Effector CD8-positive, alpha-beta T cell (primary cell): ENCODE results near the gene ZNF680.
"Not testable (repeated sequence)": the region's sequence is repeated elsewhere in the genome, so short reads cannot be mapped to it uniquely, and the experiment has no call there.

Experiments
- DNase-seq: peaks from one replicate; lab custom pipeline; 2025; lab: John Stamatoyannopoulos, UW

Gene ZNF680

GRCh38 chr7:64557601-64558322, 5.1 kb downstream of the ZNF680 start:
- no peak for DNase-seq

GRCh38 chr7:64555046-64555445, 7.8 kb downstream of the ZNF680 start:
- DNase-seq: no peak

- not testable (repeated sequence) for DNase-seq
These were observed 8.7 kb downstream of the ZNF680 start for GRCh38 chr7:64554188-64554587.

GRCh38 chr7:64551375-64552142, 11.3 kb downstream of the ZNF680 start:
- no peak for DNase-seq

GRCh38 chr7:64544010-64544409, 18.9 kb downstream of the ZNF680 start:
- DNase-seq: no peak

- no peak for DNase-seq
These were observed 21.2 kb downstream of the ZNF680 start for GRCh38 chr7:64541438-64542359.

GRCh38 chr7:64533756-64534155, 29.1 kb downstream of the ZNF680 start:
- DNase-seq: no peak

GRCh38 chr7:64528770-64529169, 34.1 kb downstream of the ZNF680 start:
- no peak for DNase-seq

- DNase-seq: no peak
These were observed 41.4 kb downstream of the ZNF680 start for GRCh38 chr7:64521409-64521984.

- DNase-seq: no peak
These were observed 46.4 kb downstream of the ZNF680 start for GRCh38 chr7:64516451-64516850.

- no peak for DNase-seq
These were observed 47.1 kb downstream of the ZNF680 start for GRCh38 chr7:64515781-64516180.

- DNase-seq: no peak
These were observed 47.5 kb downstream of the ZNF680 start for GRCh38 chr7:64515330-64515729.

GRCh38 chr7:64509583-64509982, 53.3 kb downstream of the ZNF680 start:
- DNase-seq: no peak

- DNase-seq: no peak
These were observed 58.2 kb downstream of the ZNF680 start for GRCh38 chr7:64504581-64505120.

- no peak for DNase-seq
These were observed 64.6 kb downstream of the ZNF680 start for GRCh38 chr7:64498270-64498669.

GRCh38 chr7:64494912-64495461, 67.9 kb downstream of the ZNF680 start:
- DNase-seq: no peak

GRCh38 chr7:64485623-64486022, 77.2 kb downstream of the ZNF680 start:
- DNase-seq: no peak
